H9 (cell line): ENCODE results near the gene GPC1. TPM values are rescaled to one million over a fixed set of nuclear protein-coding genes. Genes with fewer than 3 reads are reported as not detected.

Experiments used
- DNase-seq: peaks from one replicate; pipeline ENCODE4 v3.0.0-alpha.2; 2017
- H2AFZ ChIP-seq: one replicate; pipeline ENCODE4 v1.6.1; 2013; ENCODE audit warnings: mild to moderate bottlenecking, low read length, control low read depth, moderate library complexity
- H2AK5ac ChIP-seq: 2 replicates; pipeline ENCODE4 v1.6.1; 2013; ENCODE audit warnings: low read length, control low read depth, mixed read lengths; ENCODE audit not compliant: insufficient read length
- H2BK120ac ChIP-seq: one replicate; pipeline ENCODE4 v1.6.1; 2013; ENCODE audit warnings: low read depth, mild to moderate bottlenecking, low read length, control low read depth, inconsistent platforms; ENCODE audit not compliant: poor library complexity, severe bottlenecking
- H2BK12ac ChIP-seq: 2 replicates; pipeline ENCODE4 v1.6.1; 2013; ENCODE audit warnings: low read length, control low read depth, mixed read lengths, low read depth; ENCODE audit not compliant: insufficient read length
- H2BK15ac ChIP-seq: 2 replicates; pipeline ENCODE4 v1.6.1; 2013; ENCODE audit warnings: low read depth, low read length, control low read depth
- H2BK20ac ChIP-seq: one replicate; pipeline ENCODE4 v1.6.1; 2013; ENCODE audit warnings: low read depth, mild to moderate bottlenecking, low read length, control low read depth, inconsistent platforms; ENCODE audit not compliant: poor library complexity, severe bottlenecking
- H2BK5ac ChIP-seq: 2 replicates; pipeline ENCODE4 v1.6.1; 2013; ENCODE audit warnings: low read length, control low read depth, mixed read lengths; ENCODE audit not compliant: insufficient read length
- H3K14ac ChIP-seq: 2 replicates; pipeline ENCODE4 v1.6.1; 2013; ENCODE audit warnings: low read length, control low read depth; ENCODE audit not compliant: insufficient read depth
- H3K18ac ChIP-seq: 2 replicates; pipeline ENCODE4 v1.6.1; 2013; ENCODE audit warnings: low read depth, mild to moderate bottlenecking, mixed read lengths, low read length, control low read depth; ENCODE audit not compliant: insufficient read length
- H3K23ac ChIP-seq: 2 replicates; pipeline ENCODE4 v1.6.1; 2013; ENCODE audit warnings: low read length, control low read depth, mixed read lengths, low read depth; ENCODE audit not compliant: insufficient read length
- H3K23me2 ChIP-seq: 2 replicates; pipeline ENCODE4 v1.6.1; 2013; ENCODE audit warnings: low read depth, mild to moderate bottlenecking, mixed read lengths, low read length, control low read depth; ENCODE audit not compliant: insufficient read length, poor library complexity, severe bottlenecking
- H3K27ac ChIP-seq: 2 replicates; pipeline ENCODE4 v1.5.1; 2013; ENCODE audit warnings: low read length, control low read depth, mixed read lengths, low read depth; ENCODE audit not compliant: insufficient read length
- H3K27me3 ChIP-seq: 2 replicates; pipeline ENCODE4 v1.6.1; 2013; ENCODE audit warnings: low read length, control low read depth, inconsistent platforms; ENCODE audit not compliant: insufficient read depth
- H3K4ac ChIP-seq: 2 replicates; pipeline ENCODE4 v1.6.1; 2013; ENCODE audit warnings: low read depth, mild to moderate bottlenecking, control low read depth, inconsistent platforms, low read length, moderate library complexity
- H3K4me1 ChIP-seq: 2 replicates; pipeline ENCODE4 v1.6.1; 2013; ENCODE audit warnings: low read length, control low read depth, inconsistent platforms; ENCODE audit not compliant: insufficient read depth
- H3K4me2 ChIP-seq: 2 replicates; pipeline ENCODE4 v1.6.1; 2013; ENCODE audit warnings: low read length, control low read depth, mixed read lengths; ENCODE audit not compliant: insufficient read length, insufficient read depth
- H3K56ac ChIP-seq: 2 replicates; pipeline ENCODE4 v1.6.1; 2013; ENCODE audit warnings: low read depth, mild to moderate bottlenecking, mixed read lengths, low read length, control low read depth; ENCODE audit not compliant: insufficient read length
- H3K79me1 ChIP-seq: 2 replicates; pipeline ENCODE4 v1.6.1; 2013; ENCODE audit warnings: low read depth, mild to moderate bottlenecking, moderate library complexity, low read length, control low read depth, inconsistent platforms; ENCODE audit not compliant: insufficient read depth, poor library complexity, severe bottlenecking
- H3K79me2 ChIP-seq: 2 replicates; pipeline ENCODE4 v1.6.1; 2013; ENCODE audit warnings: low read length, control low read depth, inconsistent platforms; ENCODE audit not compliant: insufficient read depth
- H3K9ac ChIP-seq: 2 replicates; pipeline ENCODE4 v1.6.1; 2013; ENCODE audit warnings: low read length, control low read depth, mixed read lengths; ENCODE audit not compliant: insufficient read length; ENCODE audit errors: extremely low read depth
- H3K9me3 ChIP-seq: one replicate; pipeline ENCODE4 v1.6.1; 2013; ENCODE audit warnings: low read depth, low read length, inconsistent platforms; ENCODE audit not compliant: control insufficient read depth
- H3T11ph ChIP-seq: one replicate; pipeline ENCODE4 v1.6.1; 2013; ENCODE audit warnings: mild to moderate bottlenecking, low read length, control low read depth, inconsistent platforms
- H4K20me1 ChIP-seq: one replicate; pipeline ENCODE4 v1.6.1; 2013; ENCODE audit not compliant: control insufficient read depth, insufficient read length, insufficient read depth
- H4K5ac ChIP-seq: 2 replicates; pipeline ENCODE4 v1.6.1; 2013; ENCODE audit warnings: low read depth, mild to moderate bottlenecking, mixed read lengths, low read length, control low read depth; ENCODE audit not compliant: insufficient read length
- H4K8ac ChIP-seq: replicated peaks from 2 replicates; pipeline ENCODE4 v1.6.1; 2013; ENCODE audit warnings: low read length, control low read depth, mixed read lengths, low read depth; ENCODE audit not compliant: insufficient read length
- H4K91ac ChIP-seq: 2 replicates; pipeline ENCODE4 v1.6.1; 2013; ENCODE audit warnings: low read depth, mild to moderate bottlenecking, moderate library complexity, mixed read lengths, low read length, control low read depth; ENCODE audit not compliant: insufficient read length
- H3K27ac Mint-ChIP-seq, 3 experiments: 2 replicates in 2 of 3; 3 replicates in 1 of 3; pipeline ENCODE4 v1.8.0; 2020 to 2021; ENCODE audit warnings: mixed read lengths in 3 of 3, mild to moderate bottlenecking in 1 of 3, moderate library complexity in 1 of 3
- H3K27me3 Mint-ChIP-seq: 2 replicates; pipeline ENCODE4 v1.8.0; 2021; ENCODE audit warnings: low read depth, mild to moderate bottlenecking, moderate library complexity, mixed read lengths
- H3K36me3 Mint-ChIP-seq, 3 experiments: 2 replicates in 2 of 3; 3 replicates in 1 of 3; pipeline ENCODE4 v1.8.0; 2020 to 2021; ENCODE audit warnings: low read depth in 3 of 3, mixed read lengths in 3 of 3; ENCODE audit not compliant: insufficient read depth in 1 of 3
- H3K4me1 Mint-ChIP-seq, 2 experiments: 2 replicates each; pipeline ENCODE4 v1.8.0; 2020; ENCODE audit warnings: mixed read lengths in 2 of 2
- H3K4me3 Mint-ChIP-seq, 2 experiments: 2 replicates in 1 of 2; 3 replicates in 1 of 2; pipeline ENCODE4 v1.8.0; 2020 to 2021; ENCODE audit warnings: mild to moderate bottlenecking in 2 of 2, mixed read lengths in 2 of 2, moderate library complexity in 1 of 2
- H3K9me3 Mint-ChIP-seq, 2 experiments: 2 replicates in 1 of 2; 3 replicates in 1 of 2; pipeline ENCODE4 v1.8.0; 2020; ENCODE audit warnings: mild to moderate bottlenecking in 2 of 2, mixed read lengths in 2 of 2, moderate library complexity in 1 of 2
- CTCF ChIP-seq: fragments of 200-600 bp; sonication (generic); conservative IDR thresholded peaks from 3 replicates; pipeline ENCODE4 v1.8.0; 2021; ENCODE audit warnings: antibody characterized with exemption, mild to moderate bottlenecking
- WGBS: extraction: QIAGEN DNeasy Blood & Tissue Kit; methylation state at CpG from one replicate; pipeline ENCODE4 v1.1.7; 2013; ENCODE audit warnings: missing lambda C conversion rate, low lambda C conversion rate, mixed read lengths; ENCODE audit not compliant: insufficient read length; ENCODE audit errors: extremely low coverage; 5-methylcytosine and 5-hydroxymethylcytosine counted together
- total RNA-seq: library from RNA; stranded (reverse); gene quantifications from 2 replicates; pipeline ENCODE4 v1.2.1, GENCODE V29; 2021

Gene GPC1
- total RNA-seq, 1 experiment from 2014 or later, result 39.4 TPM

GRCh38 chr2:240390091-240391073 lies 45.1 kb upstream of the GPC1 start:
- no peak overlapping the region; the same call in 1 of the 2 replicates for H3K14ac ChIP-seq
- H2BK5ac ChIP-seq, result no peak overlapping the region
- no peak overlapping the region for H2BK15ac ChIP-seq
- Mint-ChIP-seq H3K36me3 (no peaks in the 10 kb centered on the region; a peak in 1 of 7 replicates), H3K27me3 (peaks cover 6% of the 10 kb centered on the region), H3K4me3 (no peak overlapping the region), H3K4me1 (peaks cover 0 to 7% of the 10 kb centered on the region in 2 experiments; a peak in 2 of 4 replicates), H3K27ac (no peak overlapping the region; a peak in 1 of 7 replicates), H3K9me3 (no peaks in the 10 kb centered on the region; a peak in 1 of 5 replicates)
- no peak overlapping the region for H2AK5ac ChIP-seq
- no peak overlapping the region for H2BK120ac ChIP-seq
- DNase-seq, result no peak
- H4K91ac ChIP-seq, result no peak overlapping the region
- H4K5ac ChIP-seq, result no peak overlapping the region
- H3K23ac ChIP-seq, result no peak overlapping the region
- H3K79me1 ChIP-seq, result no peaks in the 10 kb centered on the region
- no peak overlapping the region for H4K8ac ChIP-seq
- H3K27me3 ChIP-seq, result no peaks in the 10 kb centered on the region
- H3K9ac ChIP-seq, result no peak overlapping the region
- no CpG with 5 or more reads among the region's 28 CpGs for WGBS
- H3T11ph ChIP-seq, result no peak overlapping the region
- H3K18ac ChIP-seq, result no peak overlapping the region
- H2AFZ ChIP-seq, result no peak overlapping the region
- no peaks in the 10 kb centered on the region for H3K79me2 ChIP-seq
- H3K4ac ChIP-seq, result no peak overlapping the region
- no peak overlapping the region for H2BK20ac ChIP-seq
- H3K9me3 ChIP-seq, result no peaks in the 10 kb centered on the region
- no peak for TF ChIP-seq CTCF
- no peaks in the 10 kb centered on the region for H3K23me2 ChIP-seq
- no peak overlapping the region for H3K56ac ChIP-seq
- no peak overlapping the region for H2BK12ac ChIP-seq
- no peaks in the 10 kb centered on the region for H3K4me1 ChIP-seq
- H4K20me1 ChIP-seq, result no peaks in the 10 kb centered on the region
- H3K4me2 ChIP-seq, result no peak overlapping the region
- H3K27ac ChIP-seq, result no peak overlapping the region
